H9 (cell line): ENCODE measurements around the gene LPP. TPM values are rescaled to one million over a fixed set of nuclear protein-coding genes. Genes with fewer than 3 reads are reported as not detected.

Source experiments
- DNase-seq: peaks from one replicate; pipeline ENCODE4 v3.0.0-alpha.2; 2017
- H2AFZ ChIP-seq: one replicate; pipeline ENCODE4 v1.6.1; 2013; ENCODE audit warnings: mild to moderate bottlenecking, low read length, control low read depth, moderate library complexity
- H2AK5ac ChIP-seq: 2 replicates; pipeline ENCODE4 v1.6.1; 2013; ENCODE audit warnings: low read length, control low read depth, mixed read lengths; ENCODE audit not compliant: insufficient read length
- H2BK120ac ChIP-seq: one replicate; pipeline ENCODE4 v1.6.1; 2013; ENCODE audit warnings: low read depth, mild to moderate bottlenecking, low read length, control low read depth, inconsistent platforms; ENCODE audit not compliant: poor library complexity, severe bottlenecking
- H2BK12ac ChIP-seq: 2 replicates; pipeline ENCODE4 v1.6.1; 2013; ENCODE audit warnings: low read length, control low read depth, mixed read lengths, low read depth; ENCODE audit not compliant: insufficient read length
- H2BK15ac ChIP-seq: 2 replicates; pipeline ENCODE4 v1.6.1; 2013; ENCODE audit warnings: low read depth, low read length, control low read depth
- H2BK20ac ChIP-seq: one replicate; pipeline ENCODE4 v1.6.1; 2013; ENCODE audit warnings: low read depth, mild to moderate bottlenecking, low read length, control low read depth, inconsistent platforms; ENCODE audit not compliant: poor library complexity, severe bottlenecking
- H2BK5ac ChIP-seq: 2 replicates; pipeline ENCODE4 v1.6.1; 2013; ENCODE audit warnings: low read length, control low read depth, mixed read lengths; ENCODE audit not compliant: insufficient read length
- H3K14ac ChIP-seq: 2 replicates; pipeline ENCODE4 v1.6.1; 2013; ENCODE audit warnings: low read length, control low read depth; ENCODE audit not compliant: insufficient read depth
- H3K18ac ChIP-seq: 2 replicates; pipeline ENCODE4 v1.6.1; 2013; ENCODE audit warnings: low read depth, mild to moderate bottlenecking, mixed read lengths, low read length, control low read depth; ENCODE audit not compliant: insufficient read length
- H3K23ac ChIP-seq: 2 replicates; pipeline ENCODE4 v1.6.1; 2013; ENCODE audit warnings: low read length, control low read depth, mixed read lengths, low read depth; ENCODE audit not compliant: insufficient read length
- H3K23me2 ChIP-seq: 2 replicates; pipeline ENCODE4 v1.6.1; 2013; ENCODE audit warnings: low read depth, mild to moderate bottlenecking, mixed read lengths, low read length, control low read depth; ENCODE audit not compliant: insufficient read length, poor library complexity, severe bottlenecking
- H3K27ac ChIP-seq: 2 replicates; pipeline ENCODE4 v1.5.1; 2013; ENCODE audit warnings: low read length, control low read depth, mixed read lengths, low read depth; ENCODE audit not compliant: insufficient read length
- H3K27me3 ChIP-seq: 2 replicates; pipeline ENCODE4 v1.6.1; 2013; ENCODE audit warnings: low read length, control low read depth, inconsistent platforms; ENCODE audit not compliant: insufficient read depth
- H3K4ac ChIP-seq: 2 replicates; pipeline ENCODE4 v1.6.1; 2013; ENCODE audit warnings: low read depth, mild to moderate bottlenecking, control low read depth, inconsistent platforms, low read length, moderate library complexity
- H3K4me1 ChIP-seq: 2 replicates; pipeline ENCODE4 v1.6.1; 2013; ENCODE audit warnings: low read length, control low read depth, inconsistent platforms; ENCODE audit not compliant: insufficient read depth
- H3K4me2 ChIP-seq: 2 replicates; pipeline ENCODE4 v1.6.1; 2013; ENCODE audit warnings: low read length, control low read depth, mixed read lengths; ENCODE audit not compliant: insufficient read length, insufficient read depth
- H3K56ac ChIP-seq: 2 replicates; pipeline ENCODE4 v1.6.1; 2013; ENCODE audit warnings: low read depth, mild to moderate bottlenecking, mixed read lengths, low read length, control low read depth; ENCODE audit not compliant: insufficient read length
- H3K79me1 ChIP-seq: 2 replicates; pipeline ENCODE4 v1.6.1; 2013; ENCODE audit warnings: low read depth, mild to moderate bottlenecking, moderate library complexity, low read length, control low read depth, inconsistent platforms; ENCODE audit not compliant: insufficient read depth, poor library complexity, severe bottlenecking
- H3K79me2 ChIP-seq: 2 replicates; pipeline ENCODE4 v1.6.1; 2013; ENCODE audit warnings: low read length, control low read depth, inconsistent platforms; ENCODE audit not compliant: insufficient read depth
- H3K9ac ChIP-seq: 2 replicates; pipeline ENCODE4 v1.6.1; 2013; ENCODE audit warnings: low read length, control low read depth, mixed read lengths; ENCODE audit not compliant: insufficient read length; ENCODE audit errors: extremely low read depth
- H3K9me3 ChIP-seq: one replicate; pipeline ENCODE4 v1.6.1; 2013; ENCODE audit warnings: low read depth, low read length, inconsistent platforms; ENCODE audit not compliant: control insufficient read depth
- H3T11ph ChIP-seq: one replicate; pipeline ENCODE4 v1.6.1; 2013; ENCODE audit warnings: mild to moderate bottlenecking, low read length, control low read depth, inconsistent platforms
- H4K20me1 ChIP-seq: one replicate; pipeline ENCODE4 v1.6.1; 2013; ENCODE audit not compliant: control insufficient read depth, insufficient read length, insufficient read depth
- H4K5ac ChIP-seq: 2 replicates; pipeline ENCODE4 v1.6.1; 2013; ENCODE audit warnings: low read depth, mild to moderate bottlenecking, mixed read lengths, low read length, control low read depth; ENCODE audit not compliant: insufficient read length
- H4K8ac ChIP-seq: replicated peaks from 2 replicates; pipeline ENCODE4 v1.6.1; 2013; ENCODE audit warnings: low read length, control low read depth, mixed read lengths, low read depth; ENCODE audit not compliant: insufficient read length
- H4K91ac ChIP-seq: 2 replicates; pipeline ENCODE4 v1.6.1; 2013; ENCODE audit warnings: low read depth, mild to moderate bottlenecking, moderate library complexity, mixed read lengths, low read length, control low read depth; ENCODE audit not compliant: insufficient read length
- H3K27ac Mint-ChIP-seq, 3 experiments: 2 replicates in 2 of 3; 3 replicates in 1 of 3; pipeline ENCODE4 v1.8.0; 2020 to 2021; ENCODE audit warnings: mixed read lengths in 3 of 3, mild to moderate bottlenecking in 1 of 3, moderate library complexity in 1 of 3
- H3K27me3 Mint-ChIP-seq: 2 replicates; pipeline ENCODE4 v1.8.0; 2021; ENCODE audit warnings: low read depth, mild to moderate bottlenecking, moderate library complexity, mixed read lengths
- H3K36me3 Mint-ChIP-seq, 3 experiments: 2 replicates in 2 of 3; 3 replicates in 1 of 3; pipeline ENCODE4 v1.8.0; 2020 to 2021; ENCODE audit warnings: low read depth in 3 of 3, mixed read lengths in 3 of 3; ENCODE audit not compliant: insufficient read depth in 1 of 3
- H3K4me1 Mint-ChIP-seq, 2 experiments: 2 replicates each; pipeline ENCODE4 v1.8.0; 2020; ENCODE audit warnings: mixed read lengths in 2 of 2
- H3K4me3 Mint-ChIP-seq, 2 experiments: 2 replicates in 1 of 2; 3 replicates in 1 of 2; pipeline ENCODE4 v1.8.0; 2020 to 2021; ENCODE audit warnings: mild to moderate bottlenecking in 2 of 2, mixed read lengths in 2 of 2, moderate library complexity in 1 of 2
- H3K9me3 Mint-ChIP-seq, 2 experiments: 2 replicates in 1 of 2; 3 replicates in 1 of 2; pipeline ENCODE4 v1.8.0; 2020; ENCODE audit warnings: mild to moderate bottlenecking in 2 of 2, mixed read lengths in 2 of 2, moderate library complexity in 1 of 2
- WGBS: extraction: QIAGEN DNeasy Blood & Tissue Kit; methylation state at CpG from one replicate; pipeline ENCODE4 v1.1.7; 2013; ENCODE audit warnings: missing lambda C conversion rate, low lambda C conversion rate, mixed read lengths; ENCODE audit not compliant: insufficient read length; ENCODE audit errors: extremely low coverage; 5-methylcytosine and 5-hydroxymethylcytosine counted together
- total RNA-seq: library from RNA; stranded (reverse); gene quantifications from 2 replicates; pipeline ENCODE4 v1.2.1, GENCODE V29; 2021
- TF ChIP-seq, protein P1 (sequence below): fragments of 200-600 bp; sonication (generic); conservative IDR thresholded peaks from 3 replicates; pipeline ENCODE4 v1.8.0; 2021; ENCODE audit warnings: antibody characterized with exemption, mild to moderate bottlenecking

LPP gene
- total RNA-seq, 1 experiment from 2014 or later: 64.6 TPM

DNA sequence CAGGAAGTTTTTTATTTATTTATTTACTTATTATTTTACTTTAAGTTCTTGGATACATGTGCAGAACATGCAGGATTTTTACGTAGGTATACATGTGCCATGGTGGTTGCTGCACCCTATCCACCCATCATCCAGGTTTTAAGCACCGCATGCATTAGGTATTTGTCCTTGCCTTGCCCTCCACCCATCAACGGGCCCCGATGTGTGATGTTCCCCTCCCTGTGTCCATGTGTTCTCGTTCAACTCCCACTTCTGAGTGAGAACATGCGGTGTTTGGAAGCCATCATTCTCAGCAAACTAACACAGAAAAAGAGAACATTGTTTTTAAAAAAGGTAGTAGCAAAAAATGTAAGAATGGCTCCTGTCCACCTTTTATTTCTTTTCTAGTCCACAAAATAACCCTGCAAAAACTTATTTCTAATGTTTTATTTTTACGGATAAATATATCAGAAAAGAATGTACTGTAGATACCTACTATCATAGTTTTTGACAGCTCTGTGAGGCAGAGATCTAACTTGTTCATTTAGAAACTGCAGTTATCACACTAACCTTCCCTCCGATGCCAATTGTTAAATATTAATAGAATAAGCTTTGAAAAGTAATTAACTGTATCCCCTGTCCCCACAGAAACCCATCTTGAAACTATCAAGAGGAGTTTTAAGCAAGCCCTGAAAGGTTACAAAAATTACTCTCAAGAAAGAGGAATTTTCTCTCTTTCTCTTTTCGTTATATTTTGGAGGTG is 189.2 kb downstream of the LPP start:
- Mint-ChIP-seq H3K4me3 (no peak overlapping the region), H3K27ac (no peak overlapping the region; a peak in 1 of 7 replicates), H3K27me3 (no peaks in the 10 kb centered on the region), H3K4me1 (peaks cover 13% of the 10 kb centered on the region in 2 experiments), H3K9me3 (no peaks in the 10 kb centered on the region), H3K36me3 (no peaks in the 10 kb centered on the region)
- no peak overlapping the region for H4K5ac ChIP-seq
- H2AK5ac ChIP-seq: no peak overlapping the region
- no peaks in the 10 kb centered on the region for H3K27me3 ChIP-seq
- H4K91ac ChIP-seq: no peak overlapping the region
- WGBS: no CpG with 5 or more reads among the region's 9 CpGs
- H3K79me2 ChIP-seq: no peaks in the 10 kb centered on the region
- H3K14ac ChIP-seq: no peak overlapping the region
- H3K4ac ChIP-seq: no peak overlapping the region
- DNase-seq: no peak
- no peak overlapping the region for H2BK5ac ChIP-seq
- no peak overlapping the region for H3K23ac ChIP-seq
- H3K56ac ChIP-seq: no peak overlapping the region
- H3K27ac ChIP-seq: no peak overlapping the region
- H3T11ph ChIP-seq: no peak overlapping the region
- TF ChIP-seq, protein P1, sequence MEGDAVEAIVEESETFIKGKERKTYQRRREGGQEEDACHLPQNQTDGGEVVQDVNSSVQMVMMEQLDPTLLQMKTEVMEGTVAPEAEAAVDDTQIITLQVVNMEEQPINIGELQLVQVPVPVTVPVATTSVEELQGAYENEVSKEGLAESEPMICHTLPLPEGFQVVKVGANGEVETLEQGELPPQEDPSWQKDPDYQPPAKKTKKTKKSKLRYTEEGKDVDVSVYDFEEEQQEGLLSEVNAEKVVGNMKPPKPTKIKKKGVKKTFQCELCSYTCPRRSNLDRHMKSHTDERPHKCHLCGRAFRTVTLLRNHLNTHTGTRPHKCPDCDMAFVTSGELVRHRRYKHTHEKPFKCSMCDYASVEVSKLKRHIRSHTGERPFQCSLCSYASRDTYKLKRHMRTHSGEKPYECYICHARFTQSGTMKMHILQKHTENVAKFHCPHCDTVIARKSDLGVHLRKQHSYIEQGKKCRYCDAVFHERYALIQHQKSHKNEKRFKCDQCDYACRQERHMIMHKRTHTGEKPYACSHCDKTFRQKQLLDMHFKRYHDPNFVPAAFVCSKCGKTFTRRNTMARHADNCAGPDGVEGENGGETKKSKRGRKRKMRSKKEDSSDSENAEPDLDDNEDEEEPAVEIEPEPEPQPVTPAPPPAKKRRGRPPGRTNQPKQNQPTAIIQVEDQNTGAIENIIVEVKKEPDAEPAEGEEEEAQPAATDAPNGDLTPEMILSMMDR: no peak
- H3K18ac ChIP-seq: no peak overlapping the region
- H3K9me3 ChIP-seq: no peaks in the 10 kb centered on the region
- H3K9ac ChIP-seq: no peak overlapping the region
- no peaks in the 10 kb centered on the region for H4K20me1 ChIP-seq
- H2BK20ac ChIP-seq: no peak overlapping the region
- H2BK15ac ChIP-seq: no peak overlapping the region
- no peak overlapping the region for H2BK12ac ChIP-seq
- no peak overlapping the region for H2BK120ac ChIP-seq
- H3K79me1 ChIP-seq: no peaks in the 10 kb centered on the region
- H3K4me2 ChIP-seq: no peak overlapping the region
- no peaks in the 10 kb centered on the region for H3K4me1 ChIP-seq
- H3K23me2 ChIP-seq: no peaks in the 10 kb centered on the region
- H4K8ac ChIP-seq: no peak overlapping the region
- H2AFZ ChIP-seq: no peak overlapping the region
